H9 (cell line): ENCODE results near the gene SYNE2. TPM values are rescaled to one million over a fixed set of nuclear protein-coding genes. Genes with fewer than 3 reads are reported as not detected.

Experiments
- DNase-seq: peaks from one replicate; pipeline ENCODE4 v3.0.0-alpha.2; 2017
- H2AFZ ChIP-seq: one replicate; pipeline ENCODE4 v1.6.1; 2013; ENCODE audit warnings: mild to moderate bottlenecking, low read length, control low read depth, moderate library complexity
- H2AK5ac ChIP-seq: 2 replicates; pipeline ENCODE4 v1.6.1; 2013; ENCODE audit warnings: low read length, control low read depth, mixed read lengths; ENCODE audit not compliant: insufficient read length
- H2BK120ac ChIP-seq: one replicate; pipeline ENCODE4 v1.6.1; 2013; ENCODE audit warnings: low read depth, mild to moderate bottlenecking, low read length, control low read depth, inconsistent platforms; ENCODE audit not compliant: poor library complexity, severe bottlenecking
- H2BK12ac ChIP-seq: 2 replicates; pipeline ENCODE4 v1.6.1; 2013; ENCODE audit warnings: low read length, control low read depth, mixed read lengths, low read depth; ENCODE audit not compliant: insufficient read length
- H2BK15ac ChIP-seq: 2 replicates; pipeline ENCODE4 v1.6.1; 2013; ENCODE audit warnings: low read depth, low read length, control low read depth
- H2BK20ac ChIP-seq: one replicate; pipeline ENCODE4 v1.6.1; 2013; ENCODE audit warnings: low read depth, mild to moderate bottlenecking, low read length, control low read depth, inconsistent platforms; ENCODE audit not compliant: poor library complexity, severe bottlenecking
- H2BK5ac ChIP-seq: 2 replicates; pipeline ENCODE4 v1.6.1; 2013; ENCODE audit warnings: low read length, control low read depth, mixed read lengths; ENCODE audit not compliant: insufficient read length
- H3K14ac ChIP-seq: 2 replicates; pipeline ENCODE4 v1.6.1; 2013; ENCODE audit warnings: low read length, control low read depth; ENCODE audit not compliant: insufficient read depth
- H3K18ac ChIP-seq: 2 replicates; pipeline ENCODE4 v1.6.1; 2013; ENCODE audit warnings: low read depth, mild to moderate bottlenecking, mixed read lengths, low read length, control low read depth; ENCODE audit not compliant: insufficient read length
- H3K23ac ChIP-seq: 2 replicates; pipeline ENCODE4 v1.6.1; 2013; ENCODE audit warnings: low read length, control low read depth, mixed read lengths, low read depth; ENCODE audit not compliant: insufficient read length
- H3K23me2 ChIP-seq: 2 replicates; pipeline ENCODE4 v1.6.1; 2013; ENCODE audit warnings: low read depth, mild to moderate bottlenecking, mixed read lengths, low read length, control low read depth; ENCODE audit not compliant: insufficient read length, poor library complexity, severe bottlenecking
- H3K27ac ChIP-seq: 2 replicates; pipeline ENCODE4 v1.5.1; 2013; ENCODE audit warnings: low read length, control low read depth, mixed read lengths, low read depth; ENCODE audit not compliant: insufficient read length
- H3K27me3 ChIP-seq: 2 replicates; pipeline ENCODE4 v1.6.1; 2013; ENCODE audit warnings: low read length, control low read depth, inconsistent platforms; ENCODE audit not compliant: insufficient read depth
- H3K4ac ChIP-seq: 2 replicates; pipeline ENCODE4 v1.6.1; 2013; ENCODE audit warnings: low read depth, mild to moderate bottlenecking, control low read depth, inconsistent platforms, low read length, moderate library complexity
- H3K4me1 ChIP-seq: 2 replicates; pipeline ENCODE4 v1.6.1; 2013; ENCODE audit warnings: low read length, control low read depth, inconsistent platforms; ENCODE audit not compliant: insufficient read depth
- H3K4me2 ChIP-seq: 2 replicates; pipeline ENCODE4 v1.6.1; 2013; ENCODE audit warnings: low read length, control low read depth, mixed read lengths; ENCODE audit not compliant: insufficient read length, insufficient read depth
- H3K56ac ChIP-seq: 2 replicates; pipeline ENCODE4 v1.6.1; 2013; ENCODE audit warnings: low read depth, mild to moderate bottlenecking, mixed read lengths, low read length, control low read depth; ENCODE audit not compliant: insufficient read length
- H3K79me1 ChIP-seq: 2 replicates; pipeline ENCODE4 v1.6.1; 2013; ENCODE audit warnings: low read depth, mild to moderate bottlenecking, moderate library complexity, low read length, control low read depth, inconsistent platforms; ENCODE audit not compliant: insufficient read depth, poor library complexity, severe bottlenecking
- H3K79me2 ChIP-seq: 2 replicates; pipeline ENCODE4 v1.6.1; 2013; ENCODE audit warnings: low read length, control low read depth, inconsistent platforms; ENCODE audit not compliant: insufficient read depth
- H3K9ac ChIP-seq: 2 replicates; pipeline ENCODE4 v1.6.1; 2013; ENCODE audit warnings: low read length, control low read depth, mixed read lengths; ENCODE audit not compliant: insufficient read length; ENCODE audit errors: extremely low read depth
- H3K9me3 ChIP-seq: one replicate; pipeline ENCODE4 v1.6.1; 2013; ENCODE audit warnings: low read depth, low read length, inconsistent platforms; ENCODE audit not compliant: control insufficient read depth
- H3T11ph ChIP-seq: one replicate; pipeline ENCODE4 v1.6.1; 2013; ENCODE audit warnings: mild to moderate bottlenecking, low read length, control low read depth, inconsistent platforms
- H4K20me1 ChIP-seq: one replicate; pipeline ENCODE4 v1.6.1; 2013; ENCODE audit not compliant: control insufficient read depth, insufficient read length, insufficient read depth
- H4K5ac ChIP-seq: 2 replicates; pipeline ENCODE4 v1.6.1; 2013; ENCODE audit warnings: low read depth, mild to moderate bottlenecking, mixed read lengths, low read length, control low read depth; ENCODE audit not compliant: insufficient read length
- H4K8ac ChIP-seq: replicated peaks from 2 replicates; pipeline ENCODE4 v1.6.1; 2013; ENCODE audit warnings: low read length, control low read depth, mixed read lengths, low read depth; ENCODE audit not compliant: insufficient read length
- H4K91ac ChIP-seq: 2 replicates; pipeline ENCODE4 v1.6.1; 2013; ENCODE audit warnings: low read depth, mild to moderate bottlenecking, moderate library complexity, mixed read lengths, low read length, control low read depth; ENCODE audit not compliant: insufficient read length
- H3K27ac Mint-ChIP-seq, 3 experiments: 2 replicates in 2 of 3; 3 replicates in 1 of 3; pipeline ENCODE4 v1.8.0; 2020 to 2021; ENCODE audit warnings: mixed read lengths in 3 of 3, mild to moderate bottlenecking in 1 of 3, moderate library complexity in 1 of 3
- H3K27me3 Mint-ChIP-seq: 2 replicates; pipeline ENCODE4 v1.8.0; 2021; ENCODE audit warnings: low read depth, mild to moderate bottlenecking, moderate library complexity, mixed read lengths
- H3K36me3 Mint-ChIP-seq, 3 experiments: 2 replicates in 2 of 3; 3 replicates in 1 of 3; pipeline ENCODE4 v1.8.0; 2020 to 2021; ENCODE audit warnings: low read depth in 3 of 3, mixed read lengths in 3 of 3; ENCODE audit not compliant: insufficient read depth in 1 of 3
- H3K4me1 Mint-ChIP-seq, 2 experiments: 2 replicates each; pipeline ENCODE4 v1.8.0; 2020; ENCODE audit warnings: mixed read lengths in 2 of 2
- H3K4me3 Mint-ChIP-seq, 2 experiments: 2 replicates in 1 of 2; 3 replicates in 1 of 2; pipeline ENCODE4 v1.8.0; 2020 to 2021; ENCODE audit warnings: mild to moderate bottlenecking in 2 of 2, mixed read lengths in 2 of 2, moderate library complexity in 1 of 2
- H3K9me3 Mint-ChIP-seq, 2 experiments: 2 replicates in 1 of 2; 3 replicates in 1 of 2; pipeline ENCODE4 v1.8.0; 2020; ENCODE audit warnings: mild to moderate bottlenecking in 2 of 2, mixed read lengths in 2 of 2, moderate library complexity in 1 of 2
- CTCF ChIP-seq: fragments of 200-600 bp; sonication (generic); conservative IDR thresholded peaks from 3 replicates; pipeline ENCODE4 v1.8.0; 2021; ENCODE audit warnings: antibody characterized with exemption, mild to moderate bottlenecking
- WGBS: extraction: QIAGEN DNeasy Blood & Tissue Kit; methylation state at CpG from one replicate; pipeline ENCODE4 v1.1.7; 2013; ENCODE audit warnings: missing lambda C conversion rate, low lambda C conversion rate, mixed read lengths; ENCODE audit not compliant: insufficient read length; ENCODE audit errors: extremely low coverage; 5-methylcytosine and 5-hydroxymethylcytosine counted together
- total RNA-seq: library from RNA; stranded (reverse); gene quantifications from 2 replicates; pipeline ENCODE4 v1.2.1, GENCODE V29; 2021

The SYNE2 gene
- total RNA-seq, 1 experiment from 2014 or later, result 43.3 TPM

GRCh38 chr14:63996016-63996415 lies 143.2 kb downstream of the SYNE2 start:
- WGBS, result no CpG with 5 or more reads among the region's 4 CpGs
- Histone ChIP-seq H3K27me3 (no peaks in the 10 kb centered on the region), H3K4me1 (no peaks in the 10 kb centered on the region; the same call in 1 of the 2 replicates), H3T11ph (no peak overlapping the region), H3K9me3 (no peaks in the 10 kb centered on the region), H3K4me2 (no peak overlapping the region), H4K91ac (no peak overlapping the region), H4K5ac (no peak overlapping the region), H3K18ac (no peak overlapping the region), H3K9ac (no peak overlapping the region), H2BK12ac (no peak overlapping the region), H3K4ac (no peak overlapping the region), H4K8ac (no peak overlapping the region), H3K56ac (no peak overlapping the region), H2BK5ac (no peak overlapping the region), H3K79me2 (no peaks in the 10 kb centered on the region), H3K27ac (no peak overlapping the region), H4K20me1 (no peaks in the 10 kb centered on the region), H3K14ac (no peak overlapping the region), H2AFZ (no peak overlapping the region), H3K79me1 (no peaks in the 10 kb centered on the region), H3K23ac (no peak overlapping the region), H2BK15ac (no peak overlapping the region), H2BK20ac (no peak overlapping the region), H3K23me2 (no peaks in the 10 kb centered on the region), H2AK5ac (no peak overlapping the region), H2BK120ac (no peak overlapping the region)
- H3K27ac Mint-ChIP-seq, result 0 out of 7 replicates have a peak overlapping the region, but pooled peaks of 1 of the 3 experiments have one; percentile 14
- H3K4me1 Mint-ChIP-seq, result 0 out of 4 replicates have a peak, but pooled peaks cover 0 to 2% of the 10 kb centered on the region in 2 experiments
- peaks cover 21 to 46% (median 32%) of the 10 kb centered on the region in 3 experiments for H3K36me3 Mint-ChIP-seq
- H3K27me3 Mint-ChIP-seq, result no peaks in the 10 kb centered on the region
- H3K4me3 Mint-ChIP-seq, result no peak overlapping the region
- no peaks in the 10 kb centered on the region for H3K9me3 Mint-ChIP-seq
- DNase-seq, result no peak
- TF ChIP-seq CTCF, result no peak
